ENCODE measurements around the gene VSTM2L. TPM values are rescaled to one million over a fixed set of nuclear protein-coding genes. Genes with fewer than 3 reads are reported as not detected.

The VSTM2L gene
- total RNA-seq, 2 experiments from 2014 or later = 0.17 TPM; not detected in 1

DNA sequence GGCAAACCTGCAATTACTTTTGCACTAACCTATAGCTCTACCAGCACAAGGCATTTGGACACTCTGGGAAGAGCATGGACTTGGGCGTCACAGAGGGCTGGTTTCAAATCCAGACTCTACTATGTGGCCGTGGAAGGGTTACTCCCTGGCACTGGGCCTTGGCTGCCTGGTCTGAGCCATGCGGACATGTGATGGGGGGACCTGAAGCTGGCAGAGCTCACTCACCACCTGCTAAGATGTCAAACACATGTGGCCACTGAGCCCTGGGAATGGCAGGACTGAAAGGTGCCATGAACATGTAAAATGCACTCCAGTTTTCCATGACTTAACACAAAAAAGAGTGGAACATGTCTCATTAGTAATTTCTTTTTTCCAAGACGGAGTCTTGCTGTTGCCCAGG is 23.7 kb downstream of the VSTM2L start:
- intact Hi-C loops (cut with micrococcal nuclease; ENCODE audit: unreplicated experiment) = no loop called here
- no TSS peak for BruUV-seq (replicated peaks)
- Histone ChIP-seq H3K4me2 (ENCODE audit: low read length) (no peak overlapping the region), H4K20me1 (ENCODE audit: insufficient read depth, low read length) (no peaks in the 10 kb centered on the region), H3K79me2 (ENCODE audit: insufficient read depth, low read depth, low read length) (no peaks in the 10 kb centered on the region), H3K4me3 (ENCODE audit: low read depth, low read length, poor library complexity, severe bottlenecking) (no peak overlapping the region), H3K36me3 (ENCODE audit: insufficient read depth, low read length) (no peaks in the 10 kb centered on the region), H2AFZ (ENCODE audit: low read length) (no peak overlapping the region), H3K9me3 (ENCODE audit: low read length) (no peaks in the 10 kb centered on the region), H3K9me2 (ENCODE audit: insufficient read depth, low read length) (no peaks in the 10 kb centered on the region), H3K4me1 (ENCODE audit: insufficient read depth, low read length, poor library complexity, severe bottlenecking) (no peaks in the 10 kb centered on the region), H3K27ac (ENCODE audit: low read depth, low read length, poor library complexity, severe bottlenecking) (no peak overlapping the region)
- ChIA-PET CTCF (ENCODE audit: unreplicated experiment) (no interaction called here), POLR2A (no interaction called here)
- TF ChIP-seq, protein P1, sequence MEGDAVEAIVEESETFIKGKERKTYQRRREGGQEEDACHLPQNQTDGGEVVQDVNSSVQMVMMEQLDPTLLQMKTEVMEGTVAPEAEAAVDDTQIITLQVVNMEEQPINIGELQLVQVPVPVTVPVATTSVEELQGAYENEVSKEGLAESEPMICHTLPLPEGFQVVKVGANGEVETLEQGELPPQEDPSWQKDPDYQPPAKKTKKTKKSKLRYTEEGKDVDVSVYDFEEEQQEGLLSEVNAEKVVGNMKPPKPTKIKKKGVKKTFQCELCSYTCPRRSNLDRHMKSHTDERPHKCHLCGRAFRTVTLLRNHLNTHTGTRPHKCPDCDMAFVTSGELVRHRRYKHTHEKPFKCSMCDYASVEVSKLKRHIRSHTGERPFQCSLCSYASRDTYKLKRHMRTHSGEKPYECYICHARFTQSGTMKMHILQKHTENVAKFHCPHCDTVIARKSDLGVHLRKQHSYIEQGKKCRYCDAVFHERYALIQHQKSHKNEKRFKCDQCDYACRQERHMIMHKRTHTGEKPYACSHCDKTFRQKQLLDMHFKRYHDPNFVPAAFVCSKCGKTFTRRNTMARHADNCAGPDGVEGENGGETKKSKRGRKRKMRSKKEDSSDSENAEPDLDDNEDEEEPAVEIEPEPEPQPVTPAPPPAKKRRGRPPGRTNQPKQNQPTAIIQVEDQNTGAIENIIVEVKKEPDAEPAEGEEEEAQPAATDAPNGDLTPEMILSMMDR (conservative IDR thresholded peaks at IDR 0.05; ENCODE audit: low read length) = no peak
- no peak for TF ChIP-seq EZH2phosphoT487 (IDR thresholded peaks at IDR 0.05; ENCODE audit: borderline replicate concordance, low read depth, low read length)
- DNase-seq (ENCODE audit: low spot score) = no peak

DNA sequence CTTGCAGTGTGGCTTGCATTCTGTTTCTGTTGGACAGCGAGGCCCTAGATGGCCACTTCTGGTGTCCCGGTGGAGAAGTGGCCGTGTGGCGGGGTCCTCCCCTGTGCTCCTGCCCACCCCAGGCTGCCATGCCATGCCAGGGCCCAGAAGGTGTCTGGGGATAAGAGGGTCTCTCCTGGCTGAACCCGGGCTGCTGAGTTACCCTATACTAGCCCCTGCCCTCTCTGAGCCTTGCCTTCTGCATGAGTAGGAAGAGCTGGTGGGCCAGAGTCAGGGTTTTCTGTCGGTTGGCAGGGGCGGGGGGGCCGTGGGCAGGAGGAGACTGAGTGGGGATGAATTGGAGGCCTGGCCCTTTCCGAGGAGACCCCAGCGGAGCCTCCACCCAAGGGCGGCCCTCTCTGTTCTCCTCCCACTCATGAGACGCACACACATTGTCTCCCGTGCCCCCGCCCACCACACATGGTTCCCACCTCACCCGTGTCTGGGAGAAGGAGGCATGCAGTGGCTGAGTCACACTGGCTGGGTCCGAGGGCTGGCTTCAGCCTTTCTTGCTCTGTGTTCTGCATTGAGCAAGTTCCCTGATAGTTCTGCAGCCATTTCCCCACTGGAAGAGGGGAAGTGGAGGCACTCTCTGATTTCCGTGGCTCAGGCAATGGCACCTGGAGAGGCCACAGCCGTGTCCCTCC is 24.6 kb downstream of the VSTM2L start:
- DNase-seq (ENCODE audit: low spot score) = no peak
- no peaks in the 10 kb centered on the region for H3K79me2 ChIP-seq (ENCODE audit: insufficient read depth, low read depth, low read length)
- CTCF ChIA-PET (ENCODE audit: unreplicated experiment) = no interaction called here
- BruUV-seq (replicated peaks) = no TSS peak
- no peak overlapping the region for H3K4me3 ChIP-seq (ENCODE audit: low read depth, low read length, poor library complexity, severe bottlenecking)
- no peaks in the 10 kb centered on the region for H3K9me3 ChIP-seq (ENCODE audit: low read length)
- H3K4me2 ChIP-seq (ENCODE audit: low read length) = no peak overlapping the region
- no peak overlapping the region for H3K27ac ChIP-seq (ENCODE audit: low read depth, low read length, poor library complexity, severe bottlenecking)
- no peaks in the 10 kb centered on the region for H3K36me3 ChIP-seq (ENCODE audit: insufficient read depth, low read length)
- intact Hi-C loops (cut with micrococcal nuclease; ENCODE audit: unreplicated experiment) = no loop called here
- no peaks in the 10 kb centered on the region for H4K20me1 ChIP-seq (ENCODE audit: insufficient read depth, low read length)
- H3K9me2 ChIP-seq (ENCODE audit: insufficient read depth, low read length) = no peaks in the 10 kb centered on the region
- H3K4me1 ChIP-seq (ENCODE audit: insufficient read depth, low read length, poor library complexity, severe bottlenecking) = no peaks in the 10 kb centered on the region
- TF ChIP-seq, protein P1 (conservative IDR thresholded peaks at IDR 0.05; ENCODE audit: low read length) = no peak
- no peak overlapping the region for H2AFZ ChIP-seq (ENCODE audit: low read length)
- POLR2A ChIA-PET = no interaction called here

DNA sequence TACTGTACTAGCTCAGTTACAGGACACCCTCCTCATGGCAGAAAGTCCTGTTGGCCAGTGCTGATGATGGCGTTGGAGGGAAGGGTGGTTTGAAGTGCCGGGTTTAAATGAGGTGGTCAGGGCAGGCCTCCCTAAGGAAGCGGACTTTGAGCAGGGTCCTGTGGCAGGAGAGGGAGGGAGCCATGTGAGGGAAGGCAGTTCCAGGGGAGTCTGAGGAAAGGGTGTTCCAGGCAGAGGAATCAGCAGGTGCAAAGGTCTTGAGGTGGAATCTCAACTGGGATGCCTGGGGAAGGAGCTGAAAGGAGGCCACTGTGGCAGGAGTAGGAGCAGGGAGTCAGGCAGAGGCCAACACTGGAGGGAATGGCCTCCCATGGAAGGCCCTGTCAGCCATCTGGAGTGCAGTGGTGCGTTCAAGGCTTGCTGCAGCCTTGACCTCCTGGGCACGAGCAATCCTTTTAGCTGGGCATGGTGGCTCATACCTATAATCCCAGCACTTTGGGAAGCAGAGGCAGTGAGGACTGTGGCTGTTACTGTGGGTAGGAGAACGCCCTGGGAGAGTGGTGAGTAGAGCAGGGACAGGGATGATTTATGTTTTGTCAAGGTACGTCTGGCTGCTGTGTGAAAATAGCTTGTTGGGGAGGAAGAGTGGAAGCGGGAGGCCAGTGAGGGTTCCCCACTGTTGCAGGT is 26.2 kb downstream of the VSTM2L start:
- no peaks in the 10 kb centered on the region for H4K20me1 ChIP-seq (ENCODE audit: insufficient read depth, low read length)
- intact Hi-C loops (cut with micrococcal nuclease; ENCODE audit: unreplicated experiment) = no loop called here
- no peaks in the 10 kb centered on the region for H3K4me1 ChIP-seq (ENCODE audit: insufficient read depth, low read length, poor library complexity, severe bottlenecking)
- no peaks in the 10 kb centered on the region for H3K9me3 ChIP-seq (ENCODE audit: low read length)
- no peak overlapping the region for H3K27ac ChIP-seq (ENCODE audit: low read depth, low read length, poor library complexity, severe bottlenecking)
- H3K9me2 ChIP-seq (ENCODE audit: insufficient read depth, low read length) = no peaks in the 10 kb centered on the region
- no peak overlapping the region for H3K4me3 ChIP-seq (ENCODE audit: low read depth, low read length, poor library complexity, severe bottlenecking)
- DNase-seq (ENCODE audit: low spot score) = no peak
- no peaks in the 10 kb centered on the region for H3K79me2 ChIP-seq (ENCODE audit: insufficient read depth, low read depth, low read length)
- H2AFZ ChIP-seq (ENCODE audit: low read length) = no peak overlapping the region
- no peak for TF ChIP-seq EZH2phosphoT487 (IDR thresholded peaks at IDR 0.05; ENCODE audit: borderline replicate concordance, low read depth, low read length)
- TF ChIP-seq, protein P1 (conservative IDR thresholded peaks at IDR 0.05; ENCODE audit: low read length) = no peak
- CTCF ChIA-PET (ENCODE audit: unreplicated experiment) = no interaction called here
- BruUV-seq (replicated peaks) = no TSS peak
- POLR2A ChIA-PET = no interaction called here
- no peak overlapping the region for H3K4me2 ChIP-seq (ENCODE audit: low read length)
- no peaks in the 10 kb centered on the region for H3K36me3 ChIP-seq (ENCODE audit: insufficient read depth, low read length)

Data from OCI-LY7 (cell line).